GM13977 (cell line): ENCODE data around the gene NT5DC2.

Source experiments
- DNase-seq: peaks from one replicate; pipeline ENCODE4 v3.0.0; 2012; ENCODE audit warnings: low spot score
- CTCF ChIP-seq: IDR thresholded peaks from 2 replicates; pipeline ENCODE4 v1.5.1; 2012; ENCODE audit warnings: mild to moderate bottlenecking, control low read depth; ENCODE audit not compliant: insufficient read depth; ENCODE audit errors: extremely low read depth, missing control alignments
- in situ Hi-C: fragments of 300-500 bp; cut with MboI; formaldehyde crosslinking; loops from one replicate; pipeline ENCODE4 v1.12.0; 2022; ENCODE audit warnings: low sequenced_read_pairs, low pct_unique_long_range_greater_than_20kb, mixed read lengths, inconsistent platforms; ENCODE audit not compliant: unreplicated experiment

Gene NT5DC2

DNA sequence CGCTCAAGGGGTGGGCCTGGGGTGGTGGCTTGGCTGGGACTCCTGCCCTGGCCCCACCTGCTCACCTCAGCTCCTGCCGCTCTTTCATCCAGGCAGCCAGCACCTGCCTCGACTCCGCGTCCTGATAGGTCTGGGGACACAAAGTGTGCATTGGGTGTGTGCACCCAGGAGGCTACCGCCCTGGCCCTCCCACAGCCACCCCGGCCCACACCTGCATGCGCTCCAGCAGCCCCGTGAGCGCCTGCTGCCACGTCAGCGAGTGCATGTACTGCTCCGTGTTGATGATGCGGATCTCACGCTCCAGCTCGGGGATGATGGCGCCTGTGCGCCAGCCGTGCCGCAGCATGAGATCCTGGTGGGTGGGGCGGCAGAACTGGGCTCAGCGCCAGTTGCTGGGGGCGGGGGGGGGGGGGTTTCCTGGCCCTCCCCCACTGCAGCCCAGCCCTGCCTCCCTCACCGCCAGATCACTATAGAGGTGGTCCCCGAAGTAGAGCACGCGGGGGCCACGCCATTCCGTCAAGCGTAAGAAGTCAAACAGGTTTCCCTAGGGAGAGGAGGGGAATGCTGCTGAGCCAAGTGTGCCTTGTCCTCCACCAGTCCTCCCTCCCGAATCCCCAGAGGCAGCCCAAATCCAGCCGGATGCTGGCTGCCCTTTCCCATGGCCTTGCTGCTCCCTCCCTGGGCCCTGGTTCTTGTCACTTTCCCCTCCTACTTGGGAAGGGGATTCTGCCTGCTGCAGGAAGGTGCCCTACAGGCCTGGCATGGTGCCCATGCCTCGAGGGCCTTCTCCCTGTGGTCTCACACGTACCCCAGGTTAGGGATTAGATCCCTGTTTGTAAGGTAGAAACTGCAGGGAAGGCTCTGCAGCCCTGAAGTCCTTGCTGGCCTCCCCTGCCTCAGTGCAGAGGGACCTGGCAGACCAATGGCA, 8.6 kb downstream of the NT5DC2 start:
- TF ChIP-seq CTCF = no peak
- no peak for DNase-seq
- in situ Hi-C loops = no loop called here

- no peak for DNase-seq
- TF ChIP-seq CTCF = no peak
- in situ Hi-C loops = no loop called here
Observed at GRCh38 chr3:52524258-52524751, 9.4 kb downstream of the NT5DC2 start.

DNA sequence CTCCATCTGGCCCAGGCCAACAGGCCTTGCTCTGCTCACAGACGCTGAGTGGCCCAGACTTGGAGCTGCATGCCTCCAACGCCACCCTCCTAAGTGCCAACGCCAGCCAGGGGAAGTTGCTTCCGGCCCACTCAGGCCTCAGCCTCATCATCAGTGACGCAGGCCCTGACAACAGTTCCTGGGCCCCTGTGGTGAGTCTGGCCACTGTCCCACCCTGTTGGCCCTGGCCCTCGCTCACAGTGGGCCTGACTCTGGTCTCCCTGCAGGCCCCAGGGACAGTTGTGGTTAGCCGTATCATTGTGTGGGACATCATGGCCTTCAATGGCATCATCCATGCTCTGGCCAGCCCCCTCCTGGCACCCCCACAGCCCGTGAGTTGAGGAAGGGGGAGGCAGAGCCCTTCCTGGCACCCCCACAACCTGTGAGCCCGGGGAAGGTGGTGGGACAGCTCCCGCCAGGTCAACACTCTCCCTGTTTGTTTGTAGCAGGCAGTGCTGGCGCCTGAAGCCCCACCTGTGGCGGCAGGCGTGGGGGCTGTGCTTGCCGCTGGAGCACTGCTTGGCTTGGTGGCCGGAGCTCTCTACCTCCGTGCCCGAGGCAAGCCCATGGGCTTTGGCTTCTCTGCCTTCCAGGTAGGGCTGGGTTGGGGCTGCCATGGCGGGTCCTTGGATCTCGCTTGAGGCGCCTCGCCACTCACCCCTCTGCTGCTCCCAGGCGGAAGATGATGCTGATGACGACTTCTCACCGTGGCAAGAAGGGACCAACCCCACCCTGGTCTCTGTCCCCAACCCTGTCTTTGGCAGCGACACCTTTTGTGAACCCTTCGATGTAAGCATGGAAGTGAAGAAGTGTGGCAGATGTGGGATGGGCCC, 10.0 kb downstream of the NT5DC2 start:
- DNase-seq = no peak
- in situ Hi-C loops = no loop called here

GRCh38 chr3:52522651-52523251, 10.9 kb downstream of the NT5DC2 start:
- DNase-seq = no peak
- TF ChIP-seq CTCF = no peak
- in situ Hi-C loops = no loop called here

More for the DNA sequence above, 10.0 kb downstream of the NT5DC2 start:
- no peak for TF ChIP-seq CTCF

GRCh38 chr3:52521881-52522650, 11.6 kb downstream of the NT5DC2 start:
- DNase-seq = no peak
- no peak for TF ChIP-seq CTCF
- in situ Hi-C loops = no loop called here
